ENCODE results near the gene CACNA1S. TPM values are rescaled to one million over a fixed set of nuclear protein-coding genes. Genes with fewer than 3 reads are reported as not detected.
A peak's percentile ranks its signal among the peaks of the same experiment; 100 is the strongest.

The CACNA1S gene
- total and polyA plus RNA-seq, 8 donors, result under 0.01 to 0.18 TPM; not detected in 6

- Histone ChIP-seq H3K9me3 (no peaks in the 10 kb centered on the region), H3K4me1 (peaks cover 25 to 93% (median 60%) of the 10 kb centered on the region in 4 donors), H3K27me3 (peaks cover 0 to 3% (median 0%) of the 10 kb centered on the region in 3 donors), H3K27ac (peak overlapping the region in 2 of 5 donors; percentile 79 to 80), H3K36me3 (no peaks in the 10 kb centered on the region), H3K4me3 (peak overlapping the region; percentile 57 to 70 (median 66))
- 39 to 44% (median 40%) methylated on average over 16 to 17 of the region's 17 CpGs for WGBS, 5 donors
- DNase-seq, result no peak
- TF ChIP-seq EP300 (IDR thresholded peaks at IDR 0.05) (no peak), POLR2A (IDR thresholded peaks at IDR 0.05) (no peak), CTCF (IDR thresholded peaks at IDR 0.05) (no peak), POLR2AphosphoS5 (IDR thresholded peaks at IDR 0.05) (no peak)
- intact Hi-C loops (cut with DNase I; ENCODE audit: low total_unique reads), result no loop called here
These were observed 88.2 kb downstream of the CACNA1S start for GRCh38 chr1:201023920-201024624.

GRCh38 chr1:201023517-201023902 is 88.7 kb downstream of the CACNA1S start, which contains the start of gene KIF21B:
TSS of gene KIF21B (minus strand) at chr1:201023714. CDS start at chr1:201023383, 331 bp downstream.
- 0 to 4% (median 2%) methylated on average over 5 to 53 of the region's 53 CpGs for WGBS, 5 donors
- H3K4me1 ChIP-seq, result peaks cover 23 to 93% (median 58%) of the 10 kb centered on the region in 4 donors
- peak within 1 kb of the TSS; percentile 14 to 84 (median 79) for H3K27ac ChIP-seq

GRCh38 chr1:201022820-201023516 is 89.3 kb downstream of the CACNA1S start:
- intact Hi-C loops (cut with DNase I; ENCODE audit: low total_unique reads), result no loop called here
- Histone ChIP-seq H3K9me3 (no peaks in the 10 kb centered on the region), H3K4me3 (peak overlapping the region; percentile 57 to 70 (median 66)), H3K36me3 (no peaks in the 10 kb centered on the region), H3K27ac (peak overlapping the region; percentile 14 to 84 (median 79)), H3K27me3 (peaks cover 0 to 3% (median 0%) of the 10 kb centered on the region in 3 donors), H3K4me1 (peaks cover 18 to 93% (median 54%) of the 10 kb centered on the region in 4 donors)
- peak in 1 of 7 experiments; percentile 4 for TF ChIP-seq CTCF (IDR thresholded peaks at IDR 0.05)
- no peak for TF ChIP-seq EP300 (IDR thresholded peaks at IDR 0.05)
- DNase-seq, result peak in 1 of 2 donors; percentile 60
- WGBS, 5 donors, result 6 to 13% (median 8%) methylated on average over 29 to 56 of the region's 56 CpGs

More at GRCh38 chr1:201023517-201023902, 88.7 kb downstream of the CACNA1S start, which contains the start of gene KIF21B:
- peak; percentile 88 to 95 for DNase-seq
- TF ChIP-seq POLR2AphosphoS5 (IDR thresholded peaks at IDR 0.05) (peak in 2 of 3 donors; percentile 16 to 57), EP300 (IDR thresholded peaks at IDR 0.05) (no peak)
- Histone ChIP-seq H3K4me3 (peak within 1 kb of the TSS; percentile 57 to 70 (median 66)), H3K27me3 (peaks cover 0 to 3% (median 0%) of the 10 kb centered on the region in 3 donors), H3K9me3 (no peaks in the 10 kb centered on the region), H3K36me3 (no peaks in the 10 kb centered on the region)
- intact Hi-C loops (cut with DNase I; ENCODE audit: low total_unique reads), result no loop called here

GRCh38 chr1:201022493-201022819 is 89.8 kb downstream of the CACNA1S start:
- TF ChIP-seq CTCF (IDR thresholded peaks at IDR 0.05) (no peak), POLR2AphosphoS5 (IDR thresholded peaks at IDR 0.05) (no peak), POLR2A (IDR thresholded peaks at IDR 0.05) (no peak), EP300 (IDR thresholded peaks at IDR 0.05) (no peak)
- intact Hi-C loops (cut with DNase I; ENCODE audit: low total_unique reads), result no loop called here
- Histone ChIP-seq H3K27me3 (peaks cover 0 to 5% (median 0%) of the 10 kb centered on the region in 3 donors), H3K9me3 (no peaks in the 10 kb centered on the region), H3K4me3 (peak overlapping the region; percentile 57 to 70 (median 66)), H3K36me3 (no peaks in the 10 kb centered on the region), H3K4me1 (peaks cover 16 to 93% (median 59%) of the 10 kb centered on the region in 4 donors), H3K27ac (peak overlapping the region in 4 of 5 donors; percentile 72 to 84 (median 80))
- WGBS, 5 donors, result 55 to 76% (median 68%) methylated on average over 2 of the region's 2 CpGs
- DNase-seq, result no peak
